Thyroid gland (tissue), 4 donors: ENCODE results near the gene SRRM3. TPM values are rescaled to one million over a fixed set of nuclear protein-coding genes. Genes with fewer than 3 reads are reported as not detected.
"Not testable (repeated sequence)": the region's sequence is repeated elsewhere in the genome, so short reads cannot be mapped to it uniquely, and the experiment has no call there.

Source experiments
- DNase-seq, 2 donors: peaks; one replicate each; pipeline ENCODE4 v3.0.0-alpha.2; 2019
- H3K27ac ChIP-seq, 3 donors: fragments of 200-600 bp; sonication (generic); 1 replicate in 2 of 3; 2 replicates in 1 of 3; pipeline ENCODE4 v1.5.1; 2016 to 2019; ENCODE audit warnings: mild to moderate bottlenecking in 1 of 3, moderate library complexity in 1 of 3
- H3K27me3 ChIP-seq: fragments of 200-600 bp; sonication (generic); one replicate; pipeline ENCODE4 v1.5.1; 2019
- H3K36me3 ChIP-seq, 2 donors: fragments of 200-600 bp; sonication (generic); one replicate each; pipeline ENCODE4 v1.5.1; 2016 to 2019
- H3K4me1 ChIP-seq, 2 donors: fragments of 200-600 bp; sonication (generic); one replicate each; pipeline ENCODE4 v1.5.1; 2017 to 2019
- H3K4me3 ChIP-seq, 3 donors: fragments of 200-600 bp; sonication (generic); replicated peaks in 1 of 3; 1 replicate in 2 of 3; 2 replicates in 1 of 3; pipeline ENCODE4 v1.5.1; 2016; ENCODE audit warnings: mild to moderate bottlenecking in 1 of 3
- H3K9me3 ChIP-seq: fragments of 200-600 bp; sonication (generic); one replicate; pipeline ENCODE4 v1.5.1; 2017
- CTCF ChIP-seq, 6 experiments: fragments of 200-600 bp in 3 of 6; fragments of 450-650 bp in 3 of 6; sonication (generic) in 3 of 6; IDR thresholded peaks; one replicate each; pipeline ENCODE4 v1.5.1; 2016 to 2019; ENCODE audit warnings: antibody characterized with exemption in 6 of 6, mild to moderate bottlenecking in 2 of 6, inconsistent platforms in 1 of 6, moderate library complexity in 1 of 6
- POLR2A ChIP-seq, 2 donors: fragments of 450-650 bp; IDR thresholded peaks; one replicate each; pipeline ENCODE4 v1.6.1; 2017; ENCODE audit warnings: antibody characterized with exemption in 2 of 2, mild to moderate bottlenecking in 2 of 2, moderate library complexity in 1 of 2
- WGBS, 2 donors: methylation state at CpG; one replicate each; pipeline ENCODE4 v1.1.5; 2017; 5-methylcytosine and 5-hydroxymethylcytosine counted together
- intact Hi-C: fragments of 100-400 bp; cut with DNase I; formaldehyde crosslinking; loops from one replicate; pipeline ENCODE4 v1.15.1; 2023
- total RNA-seq, 4 donors: library from RNA; depleted of rRNA; stranded (reverse); fragments of >200 nt; gene quantifications; one replicate each; pipeline ENCODE4 v1.2.3, GENCODE V29; 2016

SRRM3 gene
- total RNA-seq, 4 donors from 2014 or later: 0.50 to 6.4 (median 2.0) TPM

GRCh38 chr7:76314042-76314721, 112.5 kb downstream of the SRRM3 start:
- DNase-seq: peak; percentile 97
- peaks cover 15 to 26% of the 10 kb centered on the region in 2 donors for H3K4me1 ChIP-seq
- H3K9me3 ChIP-seq: no peaks in the 10 kb centered on the region
- peak overlapping the region in 1 of 3 donors; percentile 66 for H3K27ac ChIP-seq
- no peak for TF ChIP-seq POLR2A (IDR thresholded peaks at IDR 0.05)
- peak; percentile 98 to 100 (median 100) for TF ChIP-seq CTCF (IDR thresholded peaks at IDR 0.05)
- intact Hi-C loops: loop anchor here (2.0 kb wide), 1 partner anchor 137 kb away; no protein-coding TSS in a partner anchor
- H3K36me3 ChIP-seq: no peaks in the 10 kb centered on the region
- no peak overlapping the region for H3K4me3 ChIP-seq
- WGBS, 2 donors: 8 to 9% methylated on average over 11 to 14 of the region's 15 CpGs
- H3K27me3 ChIP-seq: no peaks in the 10 kb centered on the region

DNA sequence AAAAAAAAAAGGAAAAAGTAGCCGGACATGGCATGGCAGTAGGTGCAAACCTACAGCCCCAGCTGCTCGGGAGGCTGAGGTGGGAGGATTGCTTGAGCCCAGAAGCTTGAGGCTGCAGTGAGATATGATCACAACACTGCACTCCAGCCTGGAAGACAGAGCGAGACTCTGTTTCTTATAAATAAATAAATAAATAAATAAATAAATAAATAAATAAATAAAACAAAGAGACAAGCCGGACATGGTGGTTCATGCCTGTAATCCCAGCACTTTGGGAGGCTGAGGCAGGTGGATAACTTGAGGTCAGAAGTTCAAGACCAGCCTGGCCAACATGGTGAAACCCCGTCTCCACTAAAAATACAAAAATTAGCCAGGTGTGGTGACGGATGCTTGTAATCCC, 113.0 kb downstream of the SRRM3 start:
- H3K4me3 ChIP-seq, DNase-seq, H3K9me3 ChIP-seq, H3K36me3 ChIP-seq, H3K27me3 ChIP-seq: not testable (repeated sequence)
- intact Hi-C loops: loop anchor here (2.0 to 5.0 kb wide), 2 partner anchors 43 to 138 kb away; partner anchors contain the start of gene YWHAG
- peaks cover 21 to 30% of the 10 kb centered on the region in 2 donors for H3K4me1 ChIP-seq
- WGBS, 2 donors: 63 to 69% methylated on average over 6 of the region's 6 CpGs
- H3K27ac ChIP-seq: peak overlapping the region in 1 of 3 donors; percentile 66

- 78 to 83% methylated on average over 5 of the region's 5 CpGs for WGBS, 2 donors
- Histone ChIP-seq H3K27me3 (no peaks in the 10 kb centered on the region), H3K9me3 (no peaks in the 10 kb centered on the region), H3K27ac (no peak overlapping the region), H3K4me3 (no peak overlapping the region), H3K36me3 (no peaks in the 10 kb centered on the region), H3K4me1 (peaks cover 19 to 28% of the 10 kb centered on the region in 2 donors)
- intact Hi-C loops: loop anchor here (2.0 to 5.0 kb wide), 2 partner anchors 42 to 139 kb away; partner anchors contain the start of gene YWHAG
- TF ChIP-seq POLR2A (IDR thresholded peaks at IDR 0.05) (no peak), CTCF (IDR thresholded peaks at IDR 0.05) (no peak)
- no peak for DNase-seq
Measured at GRCh38 chr7:76315364-76315763, 113.7 kb downstream of the SRRM3 start.

- no peak for DNase-seq
- Histone ChIP-seq H3K9me3 (no peaks in the 10 kb centered on the region), H3K27ac (peak overlapping the region; percentile 95 to 100 (median 99)), H3K4me3 (peak overlapping the region in 2 of 3 donors; percentile 24 to 74), H3K36me3 (peaks cover 0 to 2% of the 10 kb centered on the region in 2 donors), H3K4me1 (peaks cover 14 to 23% of the 10 kb centered on the region in 2 donors), H3K27me3 (no peaks in the 10 kb centered on the region)
- WGBS, 2 donors: 62 to 76% methylated on average over 10 to 14 of the region's 14 CpGs
- TF ChIP-seq CTCF (IDR thresholded peaks at IDR 0.05): no peak
- no peak for TF ChIP-seq POLR2A (IDR thresholded peaks at IDR 0.05)
- intact Hi-C loops: loop anchor here (5.0 kb wide), 1 partner anchor 40 kb away; the partner anchor contains the start of gene YWHAG
Measured at GRCh38 chr7:76316984-76317781, 115.5 kb downstream of the SRRM3 start.

DNA sequence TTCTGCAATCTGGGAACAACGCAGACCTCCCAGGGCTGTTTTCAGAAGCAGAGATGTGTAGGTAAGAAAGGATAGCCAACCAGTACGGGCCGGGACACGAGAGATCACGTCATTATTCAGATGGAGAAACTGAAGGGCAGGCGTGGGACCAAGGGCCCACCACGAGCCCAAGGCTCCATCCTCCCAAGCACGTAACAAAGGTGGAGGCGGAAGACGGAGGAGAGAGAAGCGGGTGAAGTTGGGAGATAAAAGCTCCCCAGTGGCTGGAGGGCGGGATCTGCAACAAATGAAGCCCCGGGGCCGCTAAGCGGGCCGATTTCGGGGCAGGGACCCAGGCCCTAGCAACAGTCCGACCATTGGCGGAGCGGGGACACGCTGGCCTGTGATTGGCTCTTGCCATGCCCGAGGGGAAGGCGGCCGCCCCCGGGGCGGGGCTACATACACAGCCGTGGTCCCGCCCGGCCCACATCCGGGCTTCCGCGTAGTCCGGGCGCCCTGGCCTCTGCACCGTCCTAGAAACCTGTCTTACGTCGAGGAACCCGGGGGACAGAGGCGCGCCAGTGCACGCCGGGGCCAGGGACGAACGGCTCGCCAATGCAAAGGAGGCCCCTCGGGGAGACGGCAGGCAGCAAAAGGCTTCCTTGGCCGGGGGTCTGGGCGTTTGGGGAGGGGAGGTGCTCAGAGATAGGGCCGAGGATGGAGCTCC, 116.2 kb downstream of the SRRM3 start:
- 0 to 1% methylated on average over 18 to 21 of the region's 50 CpGs for WGBS, 2 donors

More for the DNA sequence above, 116.2 kb downstream of the SRRM3 start:
- Histone ChIP-seq H3K27me3 (no peaks in the 10 kb centered on the region), H3K36me3 (peaks cover 0 to 3% of the 10 kb centered on the region in 2 donors), H3K4me1 (peaks cover 14 to 28% of the 10 kb centered on the region in 2 donors), H3K27ac (peak overlapping the region; percentile 95 to 100 (median 99)), H3K4me3 (peak overlapping the region; percentile 22 to 74 (median 69)), H3K9me3 (no peaks in the 10 kb centered on the region)
- TF ChIP-seq CTCF (IDR thresholded peaks at IDR 0.05): no peak
- peak; percentile 55 to 97 for TF ChIP-seq POLR2A (IDR thresholded peaks at IDR 0.05)
- intact Hi-C loops: loop anchor here (5.0 kb wide), 1 partner anchor 39 kb away; the partner anchor contains the start of gene YWHAG
- peak; percentile 99 for DNase-seq
